HepG2 (cell line): ENCODE measurements around the gene SPINT4. TPM values are rescaled to one million over a fixed set of nuclear protein-coding genes. Genes with fewer than 3 reads are reported as not detected.

ENCODE experiments used
- ATAC-seq: fragments of 200-7000 bp; cut with Tn5 transposase; 3 replicates; pipeline ENCODE4 v1.9.1; 2020; ENCODE audit warnings: mild to moderate bottlenecking, moderate library complexity
- Bru-seq: library from RNA; stranded (reverse); fragments of 400-500 nt; gene quantifications from one replicate; lab custom pipeline; 2021; lab: Mats Ljungman, UMichigan
- BruChase-seq, 2 experiments: library from RNA; stranded (reverse); fragments of 400-500 nt; gene quantifications; one replicate each; lab custom pipeline; 2021; lab: Mats Ljungman, UMichigan
- BruUV-seq: library from RNA; stranded (reverse); fragments of 400-500 nt; replicated peaks from 2 replicates; lab custom pipeline; 2021; lab: Mats Ljungman, UMichigan
- CTCF ChIA-PET: fragments of 300-600 bp; formaldehyde crosslinking; extraction: SDS; loops from one replicate; lab custom pipeline; 2021; ENCODE audit warnings: low total read pairs, inconsistent platforms, low intra/inter-chr PET ratio; lab: Yijun Ruan, JAX
- POLR2A ChIA-PET: fragments of 350-600 bp; sonication (Branson Sonifier 250); formaldehyde crosslinking; loops from one replicate; lab custom pipeline; 2020; ENCODE audit warnings: antibody characterized with exemption, inconsistent platforms; lab: Yijun Ruan, JAX
- DNase-seq: peaks from one replicate; pipeline ENCODE4 v3.0.0-alpha.2; 2015; ENCODE audit warnings: low spot score
- FAIRE-seq: peaks from 3 replicates; lab custom pipeline; 2011; peaks lifted over from hg19 to GRCh38; lab: Jason Lieb, UNC
- H2AFZ ChIP-seq: one replicate; pipeline ENCODE4 v1.6.1; 2011; ENCODE audit warnings: low read length, inconsistent platforms
- H3K27ac ChIP-seq: fragments of 300-600 bp; 3 replicates; pipeline ENCODE4 v1.8.0; 2011; ENCODE audit warnings: mixed run types, mild to moderate bottlenecking, mixed read lengths, low read length, inconsistent platforms; ENCODE audit not compliant: insufficient read depth; ENCODE audit errors: extremely low read length
- H3K27me3 ChIP-seq, 2 experiments: fragments of 200-600 bp in 1 of 2; 2 replicates in 1 of 2; 3 replicates in 1 of 2; pipeline versions ENCODE4 v1.6.0 to v1.8.0; 2011; ENCODE audit warnings: low read length in 2 of 2, mild to moderate bottlenecking in 2 of 2, moderate library complexity in 2 of 2, inconsistent platforms in 1 of 2; ENCODE audit not compliant: insufficient read depth in 2 of 2, control insufficient read depth in 1 of 2
- H3K36me3 ChIP-seq, 2 experiments: fragments of 200-600 bp in 1 of 2; replicated peaks in 1 of 2; 2 replicates in 1 of 2; 3 replicates in 1 of 2; pipeline versions ENCODE4 v1.5.1 to v1.8.0; 2011; ENCODE audit warnings: low read length in 2 of 2, inconsistent platforms in 1 of 2; ENCODE audit not compliant: insufficient read depth in 2 of 2, control insufficient read depth in 1 of 2
- H3K4me1 ChIP-seq: 2 replicates; pipeline ENCODE4 v1.5.1; 2012; ENCODE audit warnings: low read length, inconsistent platforms; ENCODE audit not compliant: insufficient read depth
- H3K4me2 ChIP-seq: 2 replicates; pipeline ENCODE4 v1.6.0; 2011; ENCODE audit warnings: low read depth, low read length, inconsistent platforms
- H3K4me3 ChIP-seq, 3 experiments: fragments of 200-600 bp in 1 of 3; sonication (generic), shearing (Covaris generic) in 1 of 3; replicated peaks in 1 of 3; 2 replicates each; pipeline ENCODE4 v1.5.1; 2011 to 2016; ENCODE audit warnings: low read length in 3 of 3, inconsistent platforms in 2 of 3, low read depth in 2 of 3, mild to moderate bottlenecking in 2 of 3, control low read depth in 1 of 3, mixed read lengths in 1 of 3; ENCODE audit not compliant: insufficient read depth in 1 of 3
- H3K79me2 ChIP-seq: one replicate; pipeline ENCODE4 v1.6.1; 2011; ENCODE audit warnings: low read length, inconsistent platforms; ENCODE audit not compliant: insufficient read depth
- H3K9ac ChIP-seq: 2 replicates; pipeline ENCODE4 v1.6.0; 2011; ENCODE audit warnings: mild to moderate bottlenecking, low read depth, low read length, inconsistent platforms; ENCODE audit not compliant: insufficient read depth
- H3K9me3 ChIP-seq: 2 replicates; pipeline ENCODE4 v1.5.1; 2012; ENCODE audit warnings: mild to moderate bottlenecking, low read length
- H4K20me1 ChIP-seq: 2 replicates; pipeline ENCODE4 v1.6.0; 2011; ENCODE audit warnings: inconsistent platforms, mild to moderate bottlenecking, low read length, moderate library complexity; ENCODE audit not compliant: insufficient read depth
- HCFC1 ChIP-seq: fragments of 150-350 bp; IDR thresholded peaks from 2 replicates; pipeline ENCODE4 v1.6.1; 2014; ENCODE audit warnings: low read depth, low read length
- HMG20A ChIP-seq: IDR thresholded peaks from 2 replicates; pipeline ENCODE4 v1.6.1; 2016; ENCODE audit warnings: borderline replicate concordance
- IKZF4 ChIP-seq: sonication (generic); formaldehyde crosslinking; IDR thresholded peaks from 2 replicates; pipeline ENCODE4 v1.5.1; 2020; ENCODE audit warnings: borderline replicate concordance, mild to moderate bottlenecking, low read depth, missing genetic modification reagents; ENCODE audit errors: not compliant biosample characterization
- JUNB ChIP-seq: sonication (generic); formaldehyde crosslinking; IDR thresholded peaks from 2 replicates; pipeline ENCODE4 v1.8.0; 2022; ENCODE audit warnings: missing genetic modification reagents, mild to moderate bottlenecking, borderline replicate concordance
- MIER2 ChIP-seq: IDR thresholded peaks from 2 replicates; pipeline ENCODE4 v1.6.1; 2016; ENCODE audit warnings: missing biosample characterization, missing genetic modification reagents
- NFKBIZ ChIP-seq: IDR thresholded peaks from 2 replicates; pipeline ENCODE4 v1.6.1; 2018; ENCODE audit warnings: missing genetic modification reagents, missing compliant biosample characterization
- SP5 ChIP-seq: IDR thresholded peaks from 2 replicates; pipeline ENCODE4 v1.6.1; 2016; ENCODE audit warnings: low read depth, borderline replicate concordance
- ZNF296 ChIP-seq: sonication (generic); formaldehyde crosslinking; conservative IDR thresholded peaks from 2 replicates; pipeline ENCODE4 v1.5.0; 2020; ENCODE audit warnings: mild to moderate bottlenecking, missing genetic modification reagents
- ZNF607 ChIP-seq: sonication (generic); formaldehyde crosslinking; IDR thresholded peaks from 2 replicates; pipeline ENCODE4 v1.5.1; 2020; ENCODE audit warnings: missing genetic modification reagents, mild to moderate bottlenecking, borderline replicate concordance
- ZNF724P ChIP-seq: sonication (generic); formaldehyde crosslinking; IDR thresholded peaks from 2 replicates; pipeline ENCODE4 v1.8.0; 2022; ENCODE audit warnings: missing genetic modification reagents, borderline replicate concordance
- ZNF788 ChIP-seq: sonication (generic); formaldehyde crosslinking; IDR thresholded peaks from 2 replicates; pipeline ENCODE4 v1.5.0; 2020; ENCODE audit warnings: mild to moderate bottlenecking, missing genetic modification reagents, borderline replicate concordance
- WGBS: methylation state at CpG from one replicate; pipeline ENCODE4 v1.1.6; 2017; ENCODE audit warnings: low lambda C conversion rate; 5-methylcytosine and 5-hydroxymethylcytosine counted together
- in situ Hi-C: cut with HindIII; loops from 2 replicates; pipeline ENCODE4 v1.10.0; 2017; ENCODE audit warnings: low pct_unique_long_range_greater_than_20kb; ENCODE audit not compliant: extremely low pct_ligation_motif_present
- intact Hi-C: fragments of 100-400 bp; cut with micrococcal nuclease; formaldehyde crosslinking; loops from one replicate; pipeline ENCODE4 v1.10.0; 2022; ENCODE audit not compliant: unreplicated experiment
- long read RNA-seq, 2 experiments: library from RNA in 1 of 2; library from polyadenylated mRNA in 1 of 2; stranded (forward) in 1 of 2; unstranded in 1 of 2; transcript quantifications; one replicate each; pipeline ENCODE4 v2.0.0, GENCODE V29; 2019 to 2022
- polyA minus RNA-seq, 3 experiments: library from RNA; depleted of rRNA, polyadenylated mRNA; stranded (reverse); fragments of >200 nt; gene quantifications; 2 replicates each; pipeline ENCODE4 v1.2.3, GENCODE V29; 2011; ENCODE audit warnings: low replicate concordance in 1 of 3
- polyA plus RNA-seq, 8 experiments: library from polyadenylated mRNA; depleted of rRNA in 3 of 8; stranded (reverse) in 7 of 8; unstranded in 1 of 8; fragments of >200 nt; fragmentation: Illumina TruSeq in 4 of 8; extraction: Trizol in 4 of 8; gene quantifications; 2 replicates each; pipeline versions ENCODE4 v1.2.1 to v1.2.3, GENCODE V29; 2011 to 2016; ENCODE audit warnings: low read depth in 4 of 8, missing spikeins in 1 of 8, mixed read lengths in 1 of 8; ENCODE audit not compliant: insufficient read depth in 1 of 8
- total RNA-seq, 5 experiments: library from RNA; depleted of rRNA; stranded (reverse); fragments of >200 nt; fragmentation: Illumina TruSeq; extraction: Trizol; gene quantifications; 2 replicates each; pipeline ENCODE4 v1.2.3, GENCODE V29; 2016; ENCODE audit warnings: low read depth in 1 of 5
- TF ChIP-seq, protein P1 (sequence below): sonication (generic); formaldehyde crosslinking; IDR thresholded peaks from 2 replicates; pipeline ENCODE4 v1.4.0; 2020; ENCODE audit warnings: missing genetic modification reagents
- TF ChIP-seq, protein P2 (sequence below): sonication (generic); formaldehyde crosslinking; IDR thresholded peaks from 2 replicates; pipeline ENCODE4 v1.8.0; 2022; ENCODE audit warnings: mild to moderate bottlenecking, missing genetic modification reagents

Gene SPINT4
- total RNA-seq (2016; rRNA removed; fragmentation: Illumina TruSeq; extraction: Trizol): not detected in 2 replicates
- not detected in 2 replicates for total RNA-seq (2016; cell fraction: cytosol; rRNA removed; fragmentation: Illumina TruSeq; extraction: Trizol; ENCODE audit: low read depth)
- not detected in 2 replicates for total RNA-seq (2016; cell fraction: insoluble cytoplasmic fraction; rRNA removed; fragmentation: Illumina TruSeq; extraction: Trizol)
- total RNA-seq (2016; cell fraction: membrane; rRNA removed; fragmentation: Illumina TruSeq; extraction: Trizol): not detected in 2 replicates
- total RNA-seq (2016; cell fraction: nucleus; rRNA removed; fragmentation: Illumina TruSeq; extraction: Trizol): not detected in 2 replicates
- not detected in 2 replicates for polyA plus RNA-seq (2011; rRNA removed)
- polyA plus RNA-seq (2011; cell fraction: cytosol; rRNA removed): not detected in 2 replicates
- not detected in 2 replicates for polyA plus RNA-seq (2011; cell fraction: nucleus; rRNA removed)
- polyA plus RNA-seq (2012): not detected in 2 replicates
- polyA plus RNA-seq (2016; cell fraction: cytosol; fragmentation: Illumina TruSeq; extraction: Trizol; ENCODE audit: low read depth): not detected in 2 replicates
- not detected in 2 replicates for polyA plus RNA-seq (2016; cell fraction: insoluble cytoplasmic fraction; fragmentation: Illumina TruSeq; extraction: Trizol; ENCODE audit: low read depth)
- polyA plus RNA-seq (2016; cell fraction: membrane; fragmentation: Illumina TruSeq; extraction: Trizol; ENCODE audit: low read depth): not detected in 2 replicates
- not detected in 2 replicates for polyA plus RNA-seq (2016; cell fraction: nucleus; fragmentation: Illumina TruSeq; extraction: Trizol; ENCODE audit: insufficient read depth, low read depth)
- polyA minus RNA-seq (2011; rRNA and poly(A)+ RNA removed; ENCODE audit: low replicate concordance): not detected in 2 replicates
- polyA minus RNA-seq (2011; cell fraction: cytosol; rRNA and poly(A)+ RNA removed): not detected in 2 replicates
- not detected in 2 replicates for polyA minus RNA-seq (2011; cell fraction: nucleus; rRNA and poly(A)+ RNA removed)
- Bru-seq, nascent RNA: not detected
- not detected for BruChase-seq, experiment 1, labeled RNA remaining after a 6-hour chase
- not detected for BruChase-seq, experiment 2, labeled RNA remaining after a 2-hour chase
- long read RNA-seq, experiment 1: 0 reads
- long read RNA-seq, experiment 2: 0 reads

DNA sequence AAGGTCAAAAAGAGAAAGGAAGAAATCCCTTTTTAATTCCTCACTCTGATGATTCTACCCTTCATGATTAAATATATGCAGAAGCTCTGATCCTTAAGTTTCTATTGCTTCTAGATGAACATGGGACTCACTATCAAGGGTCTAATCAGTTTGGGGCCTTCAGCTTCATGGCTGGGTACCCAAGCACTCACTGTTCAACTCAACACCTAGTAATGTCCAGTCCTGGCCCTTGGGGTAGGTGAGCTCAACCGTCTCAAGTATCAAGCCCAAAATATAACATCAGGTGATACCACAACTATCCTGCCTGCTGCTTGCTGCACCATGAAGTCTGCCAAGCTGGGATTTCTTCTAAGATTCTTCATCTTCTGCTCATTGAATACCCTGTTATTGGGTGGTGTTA is at the start of gene SPINT4:
TSS of gene SPINT4 (plus strand) at position 301 of the 400 bp plus-strand sequence. CDS start at position 322, 21 bp downstream.
- no peak within 1 kb of the TSS for H3K9ac ChIP-seq
- H3K27ac ChIP-seq: no peak within 1 kb of the TSS
- BruUV-seq: no TSS peak
- ATAC-seq (no peak), DNase-seq (no peak), FAIRE-seq (no peak)
- H3K36me3 ChIP-seq: no peaks in the 10 kb centered on the region
- peaks cover 10% of the 10 kb centered on the region for H3K4me1 ChIP-seq
- ChIA-PET CTCF (no interaction called here), POLR2A (no interaction called here)
- WGBS: 0% methylated on average over 1 of the region's 1 CpG
- H3K4me3 ChIP-seq: no peak within 1 kb of the TSS
- in situ Hi-C loops: no loop called here
- no peaks in the 10 kb centered on the region for H3K79me2 ChIP-seq
- no peaks in the 10 kb centered on the region for H4K20me1 ChIP-seq
- TF ChIP-seq, protein P1, sequence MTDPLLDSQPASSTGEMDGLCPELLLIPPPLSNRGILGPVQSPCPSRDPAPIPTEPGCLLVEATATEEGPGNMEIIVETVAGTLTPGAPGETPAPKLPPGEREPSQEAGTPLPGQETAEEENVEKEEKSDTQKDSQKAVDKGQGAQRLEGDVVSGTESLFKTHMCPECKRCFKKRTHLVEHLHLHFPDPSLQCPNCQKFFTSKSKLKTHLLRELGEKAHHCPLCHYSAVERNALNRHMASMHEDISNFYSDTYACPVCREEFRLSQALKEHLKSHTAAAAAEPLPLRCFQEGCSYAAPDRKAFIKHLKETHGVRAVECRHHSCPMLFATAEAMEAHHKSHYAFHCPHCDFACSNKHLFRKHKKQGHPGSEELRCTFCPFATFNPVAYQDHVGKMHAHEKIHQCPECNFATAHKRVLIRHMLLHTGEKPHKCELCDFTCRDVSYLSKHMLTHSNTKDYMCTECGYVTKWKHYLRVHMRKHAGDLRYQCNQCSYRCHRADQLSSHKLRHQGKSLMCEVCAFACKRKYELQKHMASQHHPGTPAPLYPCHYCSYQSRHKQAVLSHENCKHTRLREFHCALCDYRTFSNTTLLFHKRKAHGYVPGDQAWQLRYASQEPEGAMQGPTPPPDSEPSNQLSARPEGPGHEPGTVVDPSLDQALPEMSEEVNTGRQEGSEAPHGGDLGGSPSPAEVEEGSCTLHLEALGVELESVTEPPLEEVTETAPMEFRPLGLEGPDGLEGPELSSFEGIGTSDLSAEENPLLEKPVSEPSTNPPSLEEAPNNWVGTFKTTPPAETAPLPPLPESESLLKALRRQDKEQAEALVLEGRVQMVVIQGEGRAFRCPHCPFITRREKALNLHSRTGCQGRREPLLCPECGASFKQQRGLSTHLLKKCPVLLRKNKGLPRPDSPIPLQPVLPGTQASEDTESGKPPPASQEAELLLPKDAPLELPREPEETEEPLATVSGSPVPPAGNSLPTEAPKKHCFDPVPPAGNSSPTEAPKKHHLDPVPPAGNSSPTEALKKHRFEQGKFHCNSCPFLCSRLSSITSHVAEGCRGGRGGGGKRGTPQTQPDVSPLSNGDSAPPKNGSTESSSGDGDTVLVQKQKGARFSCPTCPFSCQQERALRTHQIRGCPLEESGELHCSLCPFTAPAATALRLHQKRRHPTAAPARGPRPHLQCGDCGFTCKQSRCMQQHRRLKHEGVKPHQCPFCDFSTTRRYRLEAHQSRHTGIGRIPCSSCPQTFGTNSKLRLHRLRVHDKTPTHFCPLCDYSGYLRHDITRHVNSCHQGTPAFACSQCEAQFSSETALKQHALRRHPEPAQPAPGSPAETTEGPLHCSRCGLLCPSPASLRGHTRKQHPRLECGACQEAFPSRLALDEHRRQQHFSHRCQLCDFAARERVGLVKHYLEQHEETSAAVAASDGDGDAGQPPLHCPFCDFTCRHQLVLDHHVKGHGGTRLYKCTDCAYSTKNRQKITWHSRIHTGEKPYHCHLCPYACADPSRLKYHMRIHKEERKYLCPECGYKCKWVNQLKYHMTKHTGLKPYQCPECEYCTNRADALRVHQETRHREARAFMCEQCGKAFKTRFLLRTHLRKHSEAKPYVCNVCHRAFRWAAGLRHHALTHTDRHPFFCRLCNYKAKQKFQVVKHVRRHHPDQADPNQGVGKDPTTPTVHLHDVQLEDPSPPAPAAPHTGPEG (CRISPR knock-in tag): no peak
- TF ChIP-seq, protein P2, sequence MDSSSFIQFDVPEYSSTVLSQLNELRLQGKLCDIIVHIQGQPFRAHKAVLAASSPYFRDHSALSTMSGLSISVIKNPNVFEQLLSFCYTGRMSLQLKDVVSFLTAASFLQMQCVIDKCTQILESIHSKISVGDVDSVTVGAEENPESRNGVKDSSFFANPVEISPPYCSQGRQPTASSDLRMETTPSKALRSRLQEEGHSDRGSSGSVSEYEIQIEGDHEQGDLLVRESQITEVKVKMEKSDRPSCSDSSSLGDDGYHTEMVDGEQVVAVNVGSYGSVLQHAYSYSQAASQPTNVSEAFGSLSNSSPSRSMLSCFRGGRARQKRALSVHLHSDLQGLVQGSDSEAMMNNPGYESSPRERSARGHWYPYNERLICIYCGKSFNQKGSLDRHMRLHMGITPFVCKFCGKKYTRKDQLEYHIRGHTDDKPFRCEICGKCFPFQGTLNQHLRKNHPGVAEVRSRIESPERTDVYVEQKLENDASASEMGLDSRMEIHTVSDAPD (CRISPR knock-in tag): no peak
- TF ChIP-seq JUNB (no peak), HCFC1 (no peak), MIER2 (CRISPR knock-in tag) (no peak), SP5 (CRISPR knock-in tag) (no peak), NFKBIZ (CRISPR knock-in tag) (no peak), ZNF788 (CRISPR knock-in tag) (no peak), ZNF724P (CRISPR knock-in tag) (no peak), HMG20A (CRISPR knock-in tag) (no peak), IKZF4 (CRISPR knock-in tag) (no peak), ZNF296 (no peak), ZNF607 (no peak)
- H3K9me3 ChIP-seq: no peaks in the 10 kb centered on the region
- H3K27me3 ChIP-seq: no peaks in the 10 kb centered on the region
- intact Hi-C loops: no loop called here
- H3K4me2 ChIP-seq: no peak within 1 kb of the TSS
- no peak within 1 kb of the TSS for H2AFZ ChIP-seq
